Measurements from ENCODE around the gene EPB41. TPM values are rescaled to one million over a fixed set of nuclear protein-coding genes. Genes with fewer than 3 reads are reported as not detected.

EPB41 gene
- total and polyA plus RNA-seq, 2 donors (not counting 3 experiments of a cell fraction or from before 2014, with no cell fraction given) = 22.3 to 45.7 TPM

- Histone ChIP-seq H3K27ac (ENCODE audit: insufficient read depth, low read depth, low read length) (no peak overlapping the region), H3K4me1 (ENCODE audit: control insufficient read depth, extremely low read depth, insufficient read depth, low read length) (peaks cover 28% of the 10 kb centered on the region), H2AFZ (ENCODE audit: low read depth, low read length) (peak overlapping the region; percentile 40), H4K20me1 (replicated peaks; ENCODE audit: control insufficient read depth, extremely low read depth, insufficient read depth, low read length) (no peaks in the 10 kb centered on the region), H3K36me3 (ENCODE audit: control insufficient read depth in 2 of 2, extremely low read depth in 1 of 2, insufficient read depth in 2 of 2, low read length in 2 of 2) (peaks cover 0 to 2% of the 10 kb centered on the region in 2 experiments), H3K4me2 (ENCODE audit: insufficient read depth, low read length) (no peak overlapping the region), H3K9me1 (replicated peaks; ENCODE audit: control insufficient read depth, extremely low read depth, insufficient read depth, low read length) (no peaks in the 10 kb centered on the region), H3K9ac (replicated peaks; ENCODE audit: extremely low read depth, insufficient read depth, low read length) (no peak overlapping the region), H3K4me3 (replicated peaks in 1 of 3; ENCODE audit: insufficient read depth in 1 of 3, low read depth in 1 of 3, low read length in 3 of 3) (no peak overlapping the region), H3K79me2 (ENCODE audit: control insufficient read depth, insufficient read depth, low read length) (peaks cover 3% of the 10 kb centered on the region), H3K27me3 (ENCODE audit: control insufficient read depth in 2 of 2, insufficient read depth in 2 of 2, low read length in 2 of 2) (no peaks in the 10 kb centered on the region), H3K9me3 (replicated peaks; ENCODE audit: control insufficient read depth, insufficient read depth, low read length) (no peaks in the 10 kb centered on the region)
- no TSS peak for BruUV-seq (replicated peaks)
- FAIRE-seq (no peak), DNase-seq (ENCODE audit: low read depth, low spot score) (no peak)
- TF ChIP-seq CTCF (IDR thresholded peaks at IDR 0.05; ENCODE audit: extremely low read depth in 1 of 2, insufficient read depth in 1 of 2, low read depth in 1 of 2, low read length in 2 of 2) (no peak), FOS (IDR thresholded peaks at IDR 0.05; ENCODE audit: borderline replicate concordance, insufficient read depth, low read length) (no peak), EZH2 (IDR thresholded peaks at IDR 0.05; ENCODE audit: borderline replicate concordance, low read depth, low read length, severe bottlenecking) (no peak), GATA2 (IDR thresholded peaks at IDR 0.05; ENCODE audit: insufficient read depth, insufficient read length, low read depth, low read length) (no peak), MYC (IDR thresholded peaks at IDR 0.05; ENCODE audit: low read depth, low read length) (no peak)
- ChIA-PET POLR2A (interaction anchor here (0.6 to 1.4 kb wide), 6 partner anchors 30 to 317 kb away, joined by 3 to 14 read pairs (median 4); partner anchors contain the start of gene SRSF4), CTCF (interaction anchor here (0.6 to 2.7 kb wide), 9 partner anchors 28 to 317 kb away, joined by 3 to 70 read pairs (median 7); partner anchors contain the start of genes SRSF4 and TMEM200B)
- dilution Hi-C loops (cut with MboI; ENCODE audit: extremely low pct_ligation_motif_present, low sequenced_read_pairs) (no loop called here), intact Hi-C loops (cut with micrococcal nuclease) (loop anchor here (1.0 kb wide), 2 partner anchors 42 to 239 kb away; no protein-coding TSS in a partner anchor)
Measured at GRCh38 chr1:28885472-28885877, 28.9 kb upstream of the EPB41 start.

All from endothelial cell of umbilical vein (primary cell).